ENCODE data around the gene PHRF1. TPM values are rescaled to one million over a fixed set of nuclear protein-coding genes. Genes with fewer than 3 reads are reported as not detected.

Gene PHRF1
- total RNA-seq, 2 experiments from 2014 or later = 32.4 to 33.5 TPM

GRCh38 chr11:595400-595799 lies 19.1 kb downstream of the PHRF1 start:
- H3K36me3 Mint-ChIP-seq = peaks cover 41% of the 10 kb centered on the region
- ChIA-PET POLR2A (no interaction called here), CTCF (no interaction called here)
- peaks cover 8% of the 10 kb centered on the region for H3K4me1 Mint-ChIP-seq (ENCODE audit: low read depth)
- H3K27me3 Mint-ChIP-seq = no peaks in the 10 kb centered on the region
- intact Hi-C loops (cut with micrococcal nuclease) = no loop called here
- no peak overlapping the region for H3K27ac Mint-ChIP-seq
- H3K9me3 Mint-ChIP-seq = no peaks in the 10 kb centered on the region
- no peak overlapping the region for H3K4me3 Mint-ChIP-seq
- no peak for DNase-seq

- Mint-ChIP-seq H3K27ac (peak overlapping the region; percentile 38), H3K27me3 (no peaks in the 10 kb centered on the region), H3K36me3 (peaks cover 39% of the 10 kb centered on the region), H3K9me3 (no peaks in the 10 kb centered on the region), H3K4me1 (ENCODE audit: low read depth) (peaks cover 8% of the 10 kb centered on the region), H3K4me3 (no peak overlapping the region)
- intact Hi-C loops (cut with micrococcal nuclease) = no loop called here
- peak; percentile 45 for DNase-seq
- CTCF ChIA-PET = no interaction called here
- POLR2A ChIA-PET = interaction anchor here (0.6 kb wide), 1 partner anchor 145 kb away, joined by 3 read pairs; no protein-coding TSS in a partner anchor
Observed at GRCh38 chr11:596374-596773, 20.1 kb downstream of the PHRF1 start.

- intact Hi-C loops (cut with micrococcal nuclease) = no loop called here
- no peaks in the 10 kb centered on the region for H3K27me3 Mint-ChIP-seq
- H3K9me3 Mint-ChIP-seq = no peaks in the 10 kb centered on the region
- POLR2A ChIA-PET = no interaction called here
- no peak overlapping the region for H3K4me3 Mint-ChIP-seq
- no peak overlapping the region for H3K27ac Mint-ChIP-seq
- CTCF ChIA-PET = no interaction called here
- no peak for DNase-seq
- H3K4me1 Mint-ChIP-seq (ENCODE audit: low read depth) = peaks cover 8% of the 10 kb centered on the region
- H3K36me3 Mint-ChIP-seq = peaks cover 45% of the 10 kb centered on the region
Observed at GRCh38 chr11:597166-597725, 21.0 kb downstream of the PHRF1 start.

- no peak overlapping the region for H3K4me3 Mint-ChIP-seq
- no peaks in the 10 kb centered on the region for H3K27me3 Mint-ChIP-seq
- POLR2A ChIA-PET = no interaction called here
- peaks cover 8% of the 10 kb centered on the region for H3K4me1 Mint-ChIP-seq (ENCODE audit: low read depth)
- peaks cover 40% of the 10 kb centered on the region for H3K36me3 Mint-ChIP-seq
- H3K9me3 Mint-ChIP-seq = no peaks in the 10 kb centered on the region
- intact Hi-C loops (cut with micrococcal nuclease) = no loop called here
- CTCF ChIA-PET = no interaction called here
- DNase-seq = no peak
- no peak overlapping the region for H3K27ac Mint-ChIP-seq
Observed at GRCh38 chr11:598005-598680, 21.9 kb downstream of the PHRF1 start.

GRCh38 chr11:601573-602245 lies 25.4 kb downstream of the PHRF1 start:
- H3K36me3 Mint-ChIP-seq = peaks cover 33% of the 10 kb centered on the region
- H3K4me3 Mint-ChIP-seq = no peak overlapping the region
- no peaks in the 10 kb centered on the region for H3K27me3 Mint-ChIP-seq
- no peak for DNase-seq
- H3K27ac Mint-ChIP-seq = no peak overlapping the region
- H3K4me1 Mint-ChIP-seq (ENCODE audit: low read depth) = no peaks in the 10 kb centered on the region
- ChIA-PET POLR2A (no interaction called here), CTCF (no interaction called here)
- no peaks in the 10 kb centered on the region for H3K9me3 Mint-ChIP-seq
- intact Hi-C loops (cut with micrococcal nuclease) = no loop called here

- Mint-ChIP-seq H3K27ac (no peak overlapping the region), H3K9me3 (no peaks in the 10 kb centered on the region), H3K27me3 (no peaks in the 10 kb centered on the region), H3K36me3 (peaks cover 31% of the 10 kb centered on the region), H3K4me3 (no peak overlapping the region), H3K4me1 (ENCODE audit: low read depth) (no peaks in the 10 kb centered on the region)
- POLR2A ChIA-PET = no interaction called here
- CTCF ChIA-PET = no interaction called here
- DNase-seq = no peak
- intact Hi-C loops (cut with micrococcal nuclease) = no loop called here
Observed at GRCh38 chr11:603154-603553, 26.9 kb downstream of the PHRF1 start.

GRCh38 chr11:605286-606129 lies 29.2 kb downstream of the PHRF1 start:
- H3K9me3 Mint-ChIP-seq = no peaks in the 10 kb centered on the region
- POLR2A ChIA-PET = no interaction called here
- no peak overlapping the region for H3K4me3 Mint-ChIP-seq
- H3K27ac Mint-ChIP-seq = no peak overlapping the region
- CTCF ChIA-PET = no interaction called here
- intact Hi-C loops (cut with micrococcal nuclease) = no loop called here
- no peaks in the 10 kb centered on the region for H3K4me1 Mint-ChIP-seq (ENCODE audit: low read depth)
- no peaks in the 10 kb centered on the region for H3K27me3 Mint-ChIP-seq
- no peak for DNase-seq
- peaks cover 25% of the 10 kb centered on the region for H3K36me3 Mint-ChIP-seq

GRCh38 chr11:606245-606644 lies 30.0 kb downstream of the PHRF1 start:
- no peaks in the 10 kb centered on the region for H3K27me3 Mint-ChIP-seq
- no peak for DNase-seq
- no peaks in the 10 kb centered on the region for H3K4me1 Mint-ChIP-seq (ENCODE audit: low read depth)
- CTCF ChIA-PET = no interaction called here
- peaks cover 29% of the 10 kb centered on the region for H3K36me3 Mint-ChIP-seq
- H3K27ac Mint-ChIP-seq = no peak overlapping the region
- POLR2A ChIA-PET = no interaction called here
- intact Hi-C loops (cut with micrococcal nuclease) = no loop called here
- no peak overlapping the region for H3K4me3 Mint-ChIP-seq
- no peaks in the 10 kb centered on the region for H3K9me3 Mint-ChIP-seq

- Mint-ChIP-seq H3K27ac (no peak overlapping the region), H3K36me3 (peaks cover 25% of the 10 kb centered on the region), H3K9me3 (no peaks in the 10 kb centered on the region), H3K4me1 (ENCODE audit: low read depth) (peaks cover 2% of the 10 kb centered on the region), H3K27me3 (no peaks in the 10 kb centered on the region), H3K4me3 (no peak overlapping the region)
- intact Hi-C loops (cut with micrococcal nuclease) = no loop called here
- DNase-seq = no peak
- ChIA-PET CTCF (no interaction called here), POLR2A (no interaction called here)
Observed at GRCh38 chr11:607020-607780, 30.9 kb downstream of the PHRF1 start.

GRCh38 chr11:607971-608659 lies 31.8 kb downstream of the PHRF1 start:
- peaks cover 29% of the 10 kb centered on the region for H3K36me3 Mint-ChIP-seq
- H3K4me1 Mint-ChIP-seq (ENCODE audit: low read depth) = peaks cover 2% of the 10 kb centered on the region
- no peak overlapping the region for H3K27ac Mint-ChIP-seq
- no peaks in the 10 kb centered on the region for H3K27me3 Mint-ChIP-seq
- H3K9me3 Mint-ChIP-seq = no peaks in the 10 kb centered on the region
- CTCF ChIA-PET = no interaction called here
- no peak for DNase-seq
- no peak overlapping the region for H3K4me3 Mint-ChIP-seq
- POLR2A ChIA-PET = no interaction called here
- intact Hi-C loops (cut with micrococcal nuclease) = no loop called here

- intact Hi-C loops (cut with micrococcal nuclease) = no loop called here
- Mint-ChIP-seq H3K27ac (no peak overlapping the region), H3K4me3 (no peak overlapping the region), H3K9me3 (no peaks in the 10 kb centered on the region), H3K4me1 (ENCODE audit: low read depth) (peaks cover 7% of the 10 kb centered on the region), H3K27me3 (no peaks in the 10 kb centered on the region), H3K36me3 (peaks cover 31% of the 10 kb centered on the region)
- ChIA-PET CTCF (no interaction called here), POLR2A (no interaction called here)
- no peak for DNase-seq
Observed at GRCh38 chr11:608791-609251, 32.6 kb downstream of the PHRF1 start.

Data from activated CD4-positive, alpha-beta memory T cell treated with anti-CD3 and anti-CD28 coated beads for 36 hours (primary cell).